ENCODE results near the gene ISX.

ISX gene

DNA sequence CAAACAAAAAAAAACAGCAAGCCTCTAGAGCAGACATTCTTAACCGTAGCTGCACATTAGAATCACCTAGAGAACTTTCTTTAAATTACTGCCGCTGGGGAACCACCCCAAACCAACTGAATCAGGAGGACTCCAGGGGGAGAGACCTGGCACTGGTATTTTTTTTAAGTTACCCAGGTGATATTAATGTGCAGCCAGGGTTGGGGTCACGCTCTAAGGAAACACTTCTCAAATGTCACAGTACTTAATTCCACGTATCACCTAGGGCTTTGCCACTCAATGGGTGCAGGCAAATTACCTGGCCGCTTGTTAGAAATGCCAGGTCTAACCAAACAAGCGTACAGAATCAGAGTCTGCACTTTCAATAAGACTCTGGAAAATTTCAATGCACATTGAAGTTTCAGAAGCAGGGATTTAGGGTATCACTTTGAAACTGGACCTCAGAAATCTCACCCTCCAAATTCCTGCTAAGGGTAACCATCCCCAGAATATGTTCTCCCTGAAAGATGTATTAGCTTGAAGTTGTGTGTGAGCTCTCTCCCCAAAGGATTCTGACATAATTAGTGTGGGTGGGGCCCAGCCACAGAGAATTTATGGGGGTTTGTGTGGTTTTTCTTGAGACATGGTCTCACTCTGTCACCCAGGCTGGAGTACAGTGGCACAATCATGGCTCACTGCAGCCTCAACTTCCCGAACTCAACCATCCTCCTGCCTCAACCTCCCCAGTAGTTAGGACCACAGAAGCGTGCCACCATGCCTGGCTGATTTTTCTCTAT lies 12.7 kb upstream of the ISX start:
- DNase-seq (ENCODE audit: low read depth, low spot score), result no peak

DNA sequence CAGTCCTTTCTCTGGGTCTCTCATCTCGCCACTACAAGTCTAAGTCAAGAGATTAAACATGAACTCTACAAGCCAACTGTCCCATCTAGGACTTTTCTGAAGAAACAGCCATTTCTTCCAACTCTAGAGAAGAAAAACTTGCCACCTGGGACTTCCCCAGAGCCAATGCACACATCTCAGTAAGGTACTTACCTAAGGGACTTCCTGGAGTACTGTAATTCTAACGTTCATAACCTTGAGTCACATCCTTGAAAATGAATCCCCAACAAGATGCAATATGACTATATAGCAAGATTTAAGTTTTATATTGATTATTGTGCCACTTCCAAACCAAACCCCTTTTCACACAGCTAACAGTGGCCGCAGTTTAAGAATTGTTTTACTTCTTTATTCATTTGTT lies 11.9 kb upstream of the ISX start:
- no peak for DNase-seq (ENCODE audit: low read depth, low spot score)

GRCh38 chr22:35056486-35056885 lies 9.5 kb upstream of the ISX start:
- DNase-seq (ENCODE audit: low read depth, low spot score), result no peak

GRCh38 chr22:35057155-35057554 lies 8.8 kb upstream of the ISX start:
- DNase-seq (ENCODE audit: low read depth, low spot score), result no peak

- DNase-seq (ENCODE audit: low read depth, low spot score), result no peak
Measured at GRCh38 chr22:35059632-35060031, 6.3 kb upstream of the ISX start.

DNA sequence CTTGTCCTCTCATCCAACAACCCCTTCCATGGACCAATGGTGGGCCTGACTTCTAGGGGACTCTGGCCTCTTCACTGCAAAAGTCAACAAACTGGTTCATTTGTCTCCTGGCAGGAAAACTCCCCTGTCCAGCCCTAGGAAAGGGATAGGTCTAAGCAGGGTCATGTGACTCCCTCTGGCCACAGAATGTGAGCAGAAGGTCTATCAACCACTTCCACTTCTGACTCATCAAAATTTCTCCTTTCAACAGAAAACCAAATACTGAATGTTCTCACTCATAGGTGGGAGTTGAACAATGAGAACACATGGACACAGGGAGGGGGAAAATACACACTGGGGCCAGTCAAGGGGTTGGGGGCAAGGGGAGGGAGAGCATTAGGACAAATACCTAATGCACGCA lies 1.3 kb upstream of the ISX start:
- DNase-seq (ENCODE audit: low read depth, low spot score), result no peak

DNA sequence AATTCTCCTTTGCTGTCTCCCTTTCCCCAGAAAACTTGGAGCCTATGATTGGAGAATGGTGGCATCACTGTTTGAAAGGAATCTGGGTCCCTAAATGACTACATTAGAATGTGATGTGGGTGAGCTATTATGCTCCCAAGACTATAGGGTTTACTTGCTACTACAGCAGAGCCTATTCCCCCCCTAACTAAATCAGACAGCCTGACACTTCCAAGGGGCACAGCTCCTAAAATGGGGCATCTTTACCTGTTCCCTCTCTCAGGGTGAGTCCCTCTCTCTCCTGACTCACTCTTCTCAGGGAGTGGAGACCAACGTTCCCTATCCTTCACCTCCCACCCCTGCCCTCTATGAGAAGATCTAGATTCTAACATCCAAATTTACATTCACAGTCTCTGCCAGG lies 775 bp upstream of the ISX start:
- DNase-seq (ENCODE audit: low read depth, low spot score), result no peak

DNA sequence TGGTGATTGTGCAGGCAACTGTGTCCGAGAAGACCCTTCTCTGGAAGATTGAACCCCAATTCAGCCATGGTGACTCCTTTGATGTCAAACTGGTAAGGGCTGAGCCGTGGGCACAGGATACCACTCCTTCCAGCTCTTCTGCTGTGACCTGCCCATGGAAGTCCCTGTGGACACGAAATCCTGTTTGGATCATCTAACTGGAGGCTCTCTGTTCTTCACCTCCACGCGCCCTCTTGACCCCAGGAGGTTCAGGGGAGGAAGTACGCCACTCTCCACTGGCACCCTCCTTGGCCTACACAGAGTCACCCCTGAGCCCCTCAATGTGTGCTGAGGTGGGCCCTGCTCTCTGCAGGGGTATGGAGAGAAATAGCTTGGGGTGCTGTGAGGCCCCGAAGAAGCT lies 810 bp downstream of the ISX start:
- no peak for DNase-seq (ENCODE audit: low read depth, low spot score)

DNA sequence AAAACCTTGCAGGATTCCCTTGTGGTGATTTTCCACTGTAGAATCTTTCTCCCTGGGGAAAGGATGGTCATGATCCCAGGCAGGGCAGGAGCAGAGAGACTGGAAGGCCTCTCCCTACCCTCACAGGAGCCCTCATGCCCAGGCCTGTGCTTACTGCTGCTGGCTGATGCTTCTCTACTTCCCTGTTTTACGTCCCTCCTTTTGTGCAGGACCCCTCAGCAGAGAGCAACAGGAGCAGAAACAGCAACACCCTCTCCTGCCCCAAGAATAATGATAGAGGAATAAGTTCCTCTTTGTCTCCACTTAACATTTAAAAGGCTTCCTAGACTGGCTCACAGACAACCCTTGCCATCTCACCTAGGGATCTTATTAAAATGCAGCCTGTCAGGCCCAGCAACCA lies 3.6 kb downstream of the ISX start:
- DNase-seq (ENCODE audit: low read depth, low spot score), result no peak

- no peak for DNase-seq (ENCODE audit: low read depth, low spot score)
Measured at GRCh38 chr22:35070451-35071093, 4.6 kb downstream of the ISX start.

GRCh38 chr22:35071784-35072183 lies 5.8 kb downstream of the ISX start:
- no peak for DNase-seq (ENCODE audit: low read depth, low spot score)

- DNase-seq (ENCODE audit: low read depth, low spot score), result no peak
Measured at GRCh38 chr22:35072925-35073324, 7.0 kb downstream of the ISX start.

DNA sequence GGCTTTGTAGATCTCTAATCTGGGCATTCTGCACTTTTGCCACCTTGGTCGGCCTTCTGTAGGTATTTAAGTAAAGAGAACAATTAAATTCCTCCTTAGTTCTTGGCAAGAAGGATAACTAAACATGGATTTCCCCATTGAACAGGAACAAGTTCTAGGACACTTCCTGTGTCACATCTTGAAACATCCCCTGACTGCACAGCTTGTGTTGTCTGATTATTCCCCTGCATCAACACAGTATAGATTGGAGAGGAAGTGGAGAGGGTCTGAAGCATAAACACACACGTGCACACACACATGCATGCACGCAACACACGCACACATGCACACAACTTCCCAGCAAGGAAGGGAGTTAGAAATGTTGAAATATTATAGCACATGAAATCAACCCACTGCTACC lies 8.6 kb downstream of the ISX start:
- no peak for DNase-seq (ENCODE audit: low read depth, low spot score)

- no peak for DNase-seq (ENCODE audit: low read depth, low spot score)
Measured at GRCh38 chr22:35076630-35077029, 10.7 kb downstream of the ISX start.

- no peak for DNase-seq (ENCODE audit: low read depth, low spot score)
Measured at GRCh38 chr22:35085621-35086020, 19.7 kb downstream of the ISX start.

- DNase-seq (ENCODE audit: low read depth, low spot score), result no peak
Measured at GRCh38 chr22:35089139-35089538, 23.2 kb downstream of the ISX start.

- DNase-seq (ENCODE audit: low read depth, low spot score), result peak; percentile 31
Measured at GRCh38 chr22:35092406-35092805, 26.4 kb downstream of the ISX start.

DNA sequence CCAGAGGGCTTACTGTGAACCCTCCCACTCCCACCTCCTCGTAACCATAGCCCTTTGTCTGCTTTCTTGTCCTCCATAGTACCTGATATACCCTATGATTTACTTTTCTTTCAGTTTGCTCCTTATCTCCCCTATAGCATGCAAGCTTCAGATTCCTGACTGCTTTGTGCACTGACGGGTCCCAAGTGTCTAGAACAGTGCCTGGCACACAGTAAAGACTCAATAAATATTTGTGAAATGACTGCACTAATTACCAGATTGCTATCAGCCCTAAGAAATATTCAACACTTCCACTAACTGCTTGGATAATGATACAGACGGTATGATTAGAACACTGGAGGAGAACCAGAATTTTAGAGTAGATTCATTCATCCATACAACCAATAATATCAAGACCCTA lies 33.0 kb downstream of the ISX start:
- DNase-seq (ENCODE audit: low read depth, low spot score), result no peak

- DNase-seq (ENCODE audit: low read depth, low spot score), result no peak
Measured at GRCh38 chr22:35099883-35100282, 33.9 kb downstream of the ISX start.

DNA sequence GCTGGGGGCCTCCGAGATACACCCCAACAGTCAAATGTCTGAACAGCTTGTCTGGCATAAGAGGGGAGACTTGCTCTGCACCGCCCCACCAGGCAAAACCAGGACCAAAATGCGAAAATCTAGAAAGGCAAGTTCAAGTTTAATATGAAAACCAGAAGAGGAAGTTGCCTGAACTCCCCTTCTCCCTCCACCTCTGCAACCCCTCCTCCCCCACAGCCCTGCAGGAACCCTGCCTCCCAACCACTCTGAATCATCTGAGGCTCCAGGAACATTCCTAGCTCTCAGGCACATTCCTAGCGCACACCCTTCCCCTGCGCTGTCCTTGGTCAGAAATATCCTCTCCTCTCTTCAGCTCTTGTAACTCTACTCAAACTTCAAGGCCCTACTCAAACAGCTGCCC lies 36.7 kb downstream of the ISX start:
- peak; percentile 84 for DNase-seq (ENCODE audit: low read depth, low spot score)

GRCh38 chr22:35103761-35104160 lies 37.8 kb downstream of the ISX start:
- DNase-seq (ENCODE audit: low read depth, low spot score), result peak; percentile 10

DNA sequence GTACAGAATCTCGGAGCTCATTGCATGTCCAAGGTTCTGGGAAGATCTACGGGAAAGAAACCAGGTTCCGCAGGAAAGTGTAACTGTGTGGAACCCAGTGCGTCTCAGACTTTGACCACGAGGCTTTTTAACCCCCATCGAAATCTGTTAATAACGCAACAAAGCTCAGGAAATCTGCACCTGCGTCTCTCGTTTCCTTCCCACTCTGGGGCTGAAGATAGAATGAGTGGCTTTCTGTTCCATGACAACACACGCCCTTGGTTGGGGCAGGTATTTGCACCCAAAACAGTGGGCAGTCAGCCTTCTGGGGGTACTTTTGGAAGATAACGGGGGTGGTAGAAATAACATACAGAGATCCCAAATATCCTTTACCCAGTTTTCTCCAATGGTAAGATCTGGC lies 38.5 kb downstream of the ISX start:
- DNase-seq (ENCODE audit: low read depth, low spot score), result no peak

DNA sequence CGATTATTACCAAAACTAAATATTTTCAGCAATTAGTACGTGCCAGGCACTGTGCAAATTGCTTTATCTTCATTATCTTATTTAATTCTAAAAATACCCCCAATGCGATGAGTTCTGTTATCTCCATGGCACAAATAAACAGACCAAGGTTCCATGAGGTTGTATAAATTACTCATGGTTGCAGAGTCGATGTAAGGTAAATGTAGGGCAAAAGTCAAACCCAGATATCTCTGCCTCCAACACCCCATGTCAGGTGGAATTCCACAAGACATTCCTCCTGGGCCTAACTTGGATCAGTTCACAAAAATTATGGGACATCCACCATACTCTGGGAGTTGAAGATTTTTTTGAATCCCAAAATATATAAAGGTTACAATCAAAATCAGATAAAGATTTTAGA lies 43.7 kb downstream of the ISX start:
- DNase-seq (ENCODE audit: low read depth, low spot score), result no peak

- no peak for DNase-seq (ENCODE audit: low read depth, low spot score)
Measured at GRCh38 chr22:35111244-35111643, 45.3 kb downstream of the ISX start.

All from ELF-1 (cell line).